H1 (cell line): Measurements from ENCODE around the gene GAK. TPM values are rescaled to one million over a fixed set of nuclear protein-coding genes. Genes with fewer than 3 reads are reported as not detected.

ENCODE experiments used
- ATF2 ChIP-seq: IDR thresholded peaks from 2 replicates; pipeline ENCODE4 v1.6.1; 2012; ENCODE audit warnings: low read length, inconsistent platforms
- GTF2F1 ChIP-seq: IDR thresholded peaks from 2 replicates; pipeline ENCODE4 v1.6.1; 2012; ENCODE audit warnings: low read depth, low read length, improper control_type of control experiment, borderline replicate concordance
- HDAC6 ChIP-seq: IDR thresholded peaks from one replicate; pipeline ENCODE4 v1.7.1; 2012; ENCODE audit warnings: low read depth, mild to moderate bottlenecking, inconsistent platforms, low read length, moderate library complexity
- SIN3A ChIP-seq, 2 experiments: IDR thresholded peaks in 1 of 2; conservative IDR thresholded peaks in 1 of 2; 2 replicates each; pipeline ENCODE4 v1.6.1; 2011 to 2012; ENCODE audit warnings: low read length in 2 of 2, improper control_type of control experiment in 1 of 2, low read depth in 1 of 2, mild to moderate bottlenecking in 1 of 2
- polyA plus RNA-seq, 7 experiments: library from polyadenylated mRNA; depleted of rRNA in 3 of 7; stranded (reverse) in 5 of 7; unstranded in 2 of 7; fragments of >200 nt in 5 of 7; fragments of 200-250 nt in 2 of 7; gene quantifications; 1 replicate in 5 of 7; 2 replicates in 1 of 7; 4 replicates in 1 of 7; pipeline versions ENCODE4 v1.2.1 to v1.2.3, GENCODE V29; 2011 to 2013; ENCODE audit warnings: missing spikeins in 2 of 7, mixed read lengths in 2 of 7
- total RNA-seq: library from RNA; stranded (reverse); fragmentation: NEBNext Ultra II Directional; extraction: Animal tissue kit (Norgen Biotek cat#: 25700); gene quantifications from 2 replicates; pipeline ENCODE4 v1.2.1, GENCODE V29; 2021

Gene GAK
- total and polyA plus RNA-seq, 2 of the 8 experiments (the other 6 are each of a cell fraction or from before 2014, with no cell fraction given), result 31.5 to 70.8 TPM

DNA sequence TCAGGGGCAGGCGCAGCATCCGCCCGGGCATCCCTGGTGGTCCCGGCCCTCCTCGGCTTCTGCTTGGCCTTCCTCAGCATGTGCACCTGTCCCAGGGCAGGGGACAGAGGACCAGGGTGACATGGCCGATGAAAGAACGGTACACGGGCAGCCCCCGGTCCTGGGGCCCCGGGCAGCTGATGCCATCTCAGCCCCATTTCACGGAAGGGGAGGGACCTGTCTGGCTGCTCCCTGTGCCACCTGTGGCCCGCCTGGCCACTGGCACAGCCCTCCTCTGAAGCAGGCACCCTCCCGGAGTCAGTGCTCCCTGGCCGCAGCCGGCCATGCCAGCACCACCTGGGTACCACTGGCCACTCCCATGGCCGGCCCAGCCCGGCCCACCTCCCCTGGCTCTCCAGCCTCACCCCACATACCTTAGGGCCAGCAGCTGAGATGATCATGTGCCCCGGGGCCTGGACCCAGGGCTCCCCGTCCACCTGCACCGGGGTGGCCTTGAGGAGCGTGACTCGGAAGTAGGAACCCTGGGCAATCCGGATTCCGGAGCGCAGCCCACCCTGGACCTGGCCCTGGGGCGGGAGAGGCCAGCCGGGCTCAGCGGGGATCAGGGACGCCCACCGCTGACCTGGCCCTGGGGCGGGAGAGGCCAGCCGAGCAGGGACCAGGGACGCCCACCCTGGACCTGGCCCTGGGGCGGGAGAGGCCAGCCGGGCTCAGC is 28.7 kb upstream of the GAK start (continued):
- no peak for TF ChIP-seq SIN3A (conservative IDR thresholded peaks at IDR 0.05 in 1 of 2, IDR thresholded peaks at IDR 0.05 in 1 of 2; ENCODE audit: low read depth in 1 of 2, low read length in 2 of 2)
- TF ChIP-seq HDAC6, result no peak
- TF ChIP-seq ATF2, result no peak
- no peak for TF ChIP-seq GTF2F1
- TF ChIP-seq, all 59 proteins: peak for 0
